Mesendoderm (in vitro differentiated cells): ENCODE results near the gene C2.
A peak's percentile ranks its signal among the peaks of the same experiment; 100 is the strongest.

Experiments used
- DNase-seq: peaks from one replicate; pipeline ENCODE4 v3.0.0; 2013
- H2AK5ac ChIP-seq: 2 replicates; pipeline ENCODE4 v1.6.1; 2013; ENCODE audit warnings: low read length, inconsistent platforms
- H2BK120ac ChIP-seq: 2 replicates; pipeline ENCODE4 v1.6.1; 2013; ENCODE audit warnings: low read depth, mild to moderate bottlenecking, low read length, moderate library complexity, mixed read lengths
- H2BK15ac ChIP-seq: replicated peaks from 2 replicates; pipeline ENCODE4 v1.6.1; 2013; ENCODE audit warnings: low read depth, mild to moderate bottlenecking, moderate library complexity
- H2BK5ac ChIP-seq: 2 replicates; pipeline ENCODE4 v1.6.1; 2013; ENCODE audit warnings: low read length, inconsistent platforms
- H3K18ac ChIP-seq: 2 replicates; pipeline ENCODE4 v1.6.1; 2013; ENCODE audit warnings: mild to moderate bottlenecking, low read length, mixed read lengths
- H3K23ac ChIP-seq: one replicate; pipeline ENCODE4 v1.6.1; 2013; ENCODE audit warnings: low read length
- H3K27ac ChIP-seq: 2 replicates; pipeline ENCODE4 v1.5.1; 2013; ENCODE audit warnings: low read depth, mild to moderate bottlenecking, inconsistent platforms, low read length, moderate library complexity
- H3K27me3 ChIP-seq: 2 replicates; pipeline ENCODE4 v1.6.1; 2013; ENCODE audit warnings: low read length, control low read depth, mild to moderate bottlenecking, inconsistent platforms; ENCODE audit not compliant: insufficient read depth, poor library complexity
- H3K36me3 ChIP-seq: 2 replicates; pipeline ENCODE4 v1.6.1; 2013; ENCODE audit warnings: low read length, inconsistent platforms; ENCODE audit not compliant: control insufficient read depth, insufficient read depth
- H3K4ac ChIP-seq: one replicate; pipeline ENCODE4 v1.6.1; 2013; ENCODE audit warnings: low read depth, mild to moderate bottlenecking, low read length, moderate library complexity
- H3K4me1 ChIP-seq: 2 replicates; pipeline ENCODE4 v1.6.1; 2013; ENCODE audit warnings: low read depth, low read length, inconsistent platforms; ENCODE audit not compliant: control insufficient read depth
- H3K4me2 ChIP-seq: 2 replicates; pipeline ENCODE4 v1.6.1; 2013; ENCODE audit warnings: low read length
- H3K4me3 ChIP-seq: 2 replicates; pipeline ENCODE4 v1.5.1; 2013; ENCODE audit warnings: mild to moderate bottlenecking, low read length
- H3K56ac ChIP-seq: one replicate; pipeline ENCODE4 v1.6.1; 2013; ENCODE audit warnings: low read length
- H3K79me1 ChIP-seq: 2 replicates; pipeline ENCODE4 v1.6.1; 2013; ENCODE audit warnings: low read length, inconsistent platforms
- H3K79me2 ChIP-seq: 2 replicates; pipeline ENCODE4 v1.6.1; 2013; ENCODE audit warnings: mild to moderate bottlenecking, low read length; ENCODE audit not compliant: control insufficient read depth, insufficient read depth
- H3K9ac ChIP-seq: 2 replicates; pipeline ENCODE4 v1.6.1; 2013; ENCODE audit warnings: low read length, inconsistent platforms
- H4K5ac ChIP-seq: one replicate; pipeline ENCODE4 v1.6.1; 2013; ENCODE audit warnings: low read length
- H4K8ac ChIP-seq: one replicate; pipeline ENCODE4 v1.6.1; 2013; ENCODE audit warnings: low read depth, mild to moderate bottlenecking, control low read depth, low read length, moderate library complexity
- WGBS: extraction: QIAGEN DNeasy Blood & Tissue Kit; methylation state at CpG from one replicate; pipeline ENCODE4 v1.1.7; 2013; ENCODE audit warnings: low lambda C conversion rate, missing lambda C conversion rate; ENCODE audit not compliant: insufficient coverage; ENCODE audit errors: extremely low coverage; 5-methylcytosine and 5-hydroxymethylcytosine counted together

The C2 gene

GRCh38 chr6:31945507-31946369, 18.2 kb downstream of the C2 start, which contains the start of gene CFB:
Gene CFB, plus strand, starts transcription at chr6:31946095. Its CDS starts 127 bp downstream, at chr6:31946222.
- Histone ChIP-seq H3K27ac (no peak within 1 kb of the TSS), H3K79me1 (no peaks in the 10 kb centered on the region), H3K4me3 (no peak within 1 kb of the TSS), H4K5ac (no peak within 1 kb of the TSS), H3K4me2 (no peak within 1 kb of the TSS), H3K18ac (no peak within 1 kb of the TSS), H2BK15ac (no peak within 1 kb of the TSS), H2BK120ac (no peak within 1 kb of the TSS), H2AK5ac (no peak within 1 kb of the TSS), H3K79me2 (no peaks in the 10 kb centered on the region), H3K9ac (no peak within 1 kb of the TSS), H3K23ac (no peak within 1 kb of the TSS), H3K27me3 (no peaks in the 10 kb centered on the region), H3K56ac (no peak within 1 kb of the TSS), H2BK5ac (no peak within 1 kb of the TSS), H3K4me1 (no peaks in the 10 kb centered on the region), H3K36me3 (no peaks in the 10 kb centered on the region), H4K8ac (no peak within 1 kb of the TSS), H3K4ac (no peak within 1 kb of the TSS)
- DNase-seq, result peak; percentile 13
- WGBS, result no CpG with 5 or more reads among the region's 11 CpGs

GRCh38 chr6:31946370-31946885, 18.9 kb downstream of the C2 start:
- DNase-seq, result no peak
- H3K4me3 ChIP-seq, result no peak overlapping the region

GRCh38 chr6:31947070-31947675, 19.7 kb downstream of the C2 start:
- Histone ChIP-seq H3K79me2 (no peaks in the 10 kb centered on the region), H3K18ac (no peak overlapping the region), H4K8ac (no peak overlapping the region), H3K56ac (no peak overlapping the region), H3K27ac (no peak overlapping the region), H3K27me3 (no peaks in the 10 kb centered on the region), H4K5ac (no peak overlapping the region), H2BK120ac (no peak overlapping the region), H2AK5ac (no peak overlapping the region), H3K4ac (no peak overlapping the region), H3K36me3 (no peaks in the 10 kb centered on the region), H3K9ac (no peak overlapping the region), H3K4me2 (no peak overlapping the region), H2BK15ac (no peak overlapping the region), H3K79me1 (no peaks in the 10 kb centered on the region), H3K4me3 (no peak overlapping the region), H3K23ac (no peak overlapping the region), H3K4me1 (no peaks in the 10 kb centered on the region), H2BK5ac (no peak overlapping the region)
- WGBS, result no CpG with 5 or more reads among the region's 24 CpGs
- DNase-seq, result no peak

More at GRCh38 chr6:31946370-31946885, 18.9 kb downstream of the C2 start:
- no peak overlapping the region for H3K27ac ChIP-seq
- no peak overlapping the region for H3K4me2 ChIP-seq
- no peaks in the 10 kb centered on the region for H3K79me1 ChIP-seq
- H3K23ac ChIP-seq, result no peak overlapping the region
- no peaks in the 10 kb centered on the region for H3K36me3 ChIP-seq
- H2BK120ac ChIP-seq, result no peak overlapping the region
- H3K79me2 ChIP-seq, result no peaks in the 10 kb centered on the region
- no peak overlapping the region for H3K9ac ChIP-seq
- H2BK15ac ChIP-seq, result no peak overlapping the region
- no peak overlapping the region for H4K8ac ChIP-seq
- no peak overlapping the region for H3K18ac ChIP-seq
- H4K5ac ChIP-seq, result no peak overlapping the region
- H2AK5ac ChIP-seq, result no peak overlapping the region
- H2BK5ac ChIP-seq, result no peak overlapping the region
- H3K27me3 ChIP-seq, result no peaks in the 10 kb centered on the region
- no peak overlapping the region for H3K4ac ChIP-seq
- H3K56ac ChIP-seq, result no peak overlapping the region
- H3K4me1 ChIP-seq, result no peaks in the 10 kb centered on the region
- no CpG with 5 or more reads among the region's 11 CpGs for WGBS

GRCh38 chr6:31947864-31948263, 20.3 kb downstream of the C2 start:
- no peak overlapping the region for H3K9ac ChIP-seq
- H2BK5ac ChIP-seq, result no peak overlapping the region
- H3K4me3 ChIP-seq, result no peak overlapping the region
- no peak overlapping the region for H4K5ac ChIP-seq
- H2AK5ac ChIP-seq, result no peak overlapping the region
- H3K79me2 ChIP-seq, result no peaks in the 10 kb centered on the region
- H3K79me1 ChIP-seq, result no peaks in the 10 kb centered on the region
- H3K36me3 ChIP-seq, result no peaks in the 10 kb centered on the region
- no peak overlapping the region for H3K18ac ChIP-seq
- no peak overlapping the region for H3K4ac ChIP-seq
- H2BK120ac ChIP-seq, result no peak overlapping the region
- DNase-seq, result no peak
- H3K56ac ChIP-seq, result no peak overlapping the region
- H3K4me1 ChIP-seq, result no peaks in the 10 kb centered on the region
- no peaks in the 10 kb centered on the region for H3K27me3 ChIP-seq
- H3K23ac ChIP-seq, result no peak overlapping the region
- no CpG with 5 or more reads among the region's 4 CpGs for WGBS
- no peak overlapping the region for H2BK15ac ChIP-seq
- H4K8ac ChIP-seq, result no peak overlapping the region
- H3K4me2 ChIP-seq, result no peak overlapping the region
- no peak overlapping the region for H3K27ac ChIP-seq

- H3K4ac ChIP-seq, result no peak overlapping the region
- H3K9ac ChIP-seq, result no peak overlapping the region
- no peaks in the 10 kb centered on the region for H3K27me3 ChIP-seq
- no peak for DNase-seq
- no peaks in the 10 kb centered on the region for H3K36me3 ChIP-seq
- H2BK15ac ChIP-seq, result no peak overlapping the region
- H3K79me1 ChIP-seq, result no peaks in the 10 kb centered on the region
- H3K27ac ChIP-seq, result no peak overlapping the region
- H3K23ac ChIP-seq, result no peak overlapping the region
- no peak overlapping the region for H3K56ac ChIP-seq
- H3K79me2 ChIP-seq, result no peaks in the 10 kb centered on the region
- H4K5ac ChIP-seq, result no peak overlapping the region
- no peak overlapping the region for H2BK5ac ChIP-seq
- no peak overlapping the region for H2BK120ac ChIP-seq
- WGBS, result no CpG with 5 or more reads among the region's 5 CpGs
- H3K4me3 ChIP-seq, result no peak overlapping the region
- H3K4me1 ChIP-seq, result no peaks in the 10 kb centered on the region
- no peak overlapping the region for H2AK5ac ChIP-seq
- no peak overlapping the region for H3K4me2 ChIP-seq
- H4K8ac ChIP-seq, result no peak overlapping the region
- H3K18ac ChIP-seq, result no peak overlapping the region
Measured at GRCh38 chr6:31948306-31948705, 20.8 kb downstream of the C2 start.
